Measurements from ENCODE around the gene TTC39B.

The TTC39B gene

DNA sequence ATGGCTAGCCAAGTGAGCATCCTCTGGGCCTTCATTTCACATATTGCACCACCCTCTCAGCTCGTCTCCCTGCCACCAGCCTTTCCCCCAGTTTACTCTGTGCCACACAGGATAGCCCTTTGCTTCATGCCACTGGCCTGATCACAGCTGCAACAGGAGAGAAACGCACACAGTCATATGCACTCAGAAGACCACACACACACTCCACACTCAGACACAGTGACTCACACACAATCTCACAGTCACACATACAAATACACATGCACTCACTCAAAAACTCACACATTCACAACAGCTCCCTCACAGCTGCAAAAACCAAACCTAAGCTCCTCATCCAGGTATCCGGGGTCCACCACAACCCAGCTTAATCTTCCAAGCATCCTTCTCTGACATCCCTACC lies 38.7 kb downstream of the TTC39B start:
- Histone ChIP-seq H3K36me3 (ENCODE audit: control insufficient read depth, insufficient read depth, low read length) (no peaks in the 10 kb centered on the region), H3K4me1 (ENCODE audit: control insufficient read depth, insufficient read depth, low read length, poor library complexity, severe bottlenecking) (no peaks in the 10 kb centered on the region), H3K9me3 (ENCODE audit: control insufficient read depth, low read length) (no peaks in the 10 kb centered on the region), H3K27ac (ENCODE audit: low read depth, low read length, severe bottlenecking) (no peak overlapping the region), H3K4me3 (ENCODE audit: extremely low read depth, insufficient read depth, low read length, poor library complexity, severe bottlenecking) (no peak overlapping the region)
- 83 to 93% methylated on average over 2 to 3 of the region's 3 CpGs for WGBS, 2 experiments (ENCODE audit: insufficient coverage in 2 of 2)

DNA sequence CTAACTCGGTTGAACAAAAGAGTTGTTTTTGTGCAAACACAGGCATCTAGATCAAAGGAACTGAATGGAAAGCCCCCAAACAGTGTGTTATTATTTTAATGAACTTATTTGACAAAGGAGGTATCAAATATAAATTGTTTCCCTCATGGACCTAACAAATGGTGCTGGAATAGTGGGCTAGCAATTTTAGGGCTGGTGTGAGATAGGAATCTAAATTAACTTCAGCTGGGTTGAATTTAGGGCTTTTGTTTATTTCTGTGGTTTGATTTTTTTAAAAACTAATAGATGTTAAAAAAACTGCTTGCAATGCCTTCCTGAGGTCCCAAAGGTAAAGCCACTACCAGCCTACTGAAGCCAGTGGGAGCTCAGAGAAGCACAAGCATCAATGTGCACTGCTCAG lies 42.1 kb downstream of the TTC39B start:
- no CpG with 5 or more reads among the region's 1 CpG for WGBS, 2 experiments (ENCODE audit: insufficient coverage in 2 of 2)
- H3K27ac ChIP-seq (ENCODE audit: low read depth, low read length, severe bottlenecking): no peak overlapping the region
- no peak overlapping the region for H3K4me3 ChIP-seq (ENCODE audit: extremely low read depth, insufficient read depth, low read length, poor library complexity, severe bottlenecking)
- no peaks in the 10 kb centered on the region for H3K4me1 ChIP-seq (ENCODE audit: control insufficient read depth, insufficient read depth, low read length, poor library complexity, severe bottlenecking)
- H3K9me3 ChIP-seq (ENCODE audit: control insufficient read depth, low read length): no peaks in the 10 kb centered on the region
- no peaks in the 10 kb centered on the region for H3K36me3 ChIP-seq (ENCODE audit: control insufficient read depth, insufficient read depth, low read length)

DNA sequence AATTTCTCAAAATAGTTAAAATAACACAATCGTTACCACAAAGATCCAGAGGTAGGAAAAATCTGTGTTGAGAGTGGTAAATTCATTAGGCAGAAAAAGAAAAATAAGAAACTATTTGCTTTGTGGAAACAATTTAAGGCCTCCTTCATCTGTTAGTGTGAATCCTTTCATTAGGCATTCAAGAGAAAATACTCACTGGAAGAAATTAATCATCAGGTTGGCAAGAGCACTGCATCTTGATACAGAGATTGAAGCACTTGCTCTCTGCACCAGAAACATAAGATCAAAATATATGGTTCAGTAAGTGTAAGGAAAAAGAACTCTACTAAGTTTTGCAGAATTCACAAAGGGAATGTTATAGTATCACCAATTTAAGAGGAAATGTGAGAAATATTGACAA lies 44.4 kb downstream of the TTC39B start:
- no peaks in the 10 kb centered on the region for H3K4me1 ChIP-seq (ENCODE audit: control insufficient read depth, insufficient read depth, low read length, poor library complexity, severe bottlenecking)
- H3K9me3 ChIP-seq (ENCODE audit: control insufficient read depth, low read length): no peaks in the 10 kb centered on the region
- H3K4me3 ChIP-seq (ENCODE audit: extremely low read depth, insufficient read depth, low read length, poor library complexity, severe bottlenecking): no peak overlapping the region
- no peaks in the 10 kb centered on the region for H3K36me3 ChIP-seq (ENCODE audit: control insufficient read depth, insufficient read depth, low read length)
- WGBS, 2 experiments (ENCODE audit: insufficient coverage in 2 of 2): no CpG with 5 or more reads among the region's 1 CpG
- H3K27ac ChIP-seq (ENCODE audit: low read depth, low read length, severe bottlenecking): no peak overlapping the region

DNA sequence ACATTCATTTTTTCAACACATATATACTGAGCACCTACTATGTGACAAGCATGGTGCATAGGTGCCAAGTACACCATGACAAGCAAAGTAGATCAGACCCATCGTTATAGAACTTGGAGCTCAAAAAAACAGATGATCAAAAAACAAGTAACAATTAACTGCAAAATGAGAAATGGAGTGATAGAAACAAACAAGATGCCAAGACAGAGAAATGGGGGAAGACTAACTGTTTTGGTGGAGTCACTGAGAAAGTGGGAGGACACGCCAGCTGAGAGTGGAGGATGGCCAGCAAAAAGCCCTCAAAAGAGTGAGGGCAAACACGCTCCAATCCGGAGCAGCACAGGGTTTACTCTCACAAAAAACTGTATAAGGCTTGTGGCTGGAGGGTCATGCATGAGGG lies 50.6 kb downstream of the TTC39B start:
- 89 to 90% methylated on average over 3 of the region's 4 CpGs for WGBS, 2 experiments (ENCODE audit: insufficient coverage in 2 of 2)
- H3K4me1 ChIP-seq (ENCODE audit: control insufficient read depth, insufficient read depth, low read length, poor library complexity, severe bottlenecking): no peaks in the 10 kb centered on the region

DNA sequence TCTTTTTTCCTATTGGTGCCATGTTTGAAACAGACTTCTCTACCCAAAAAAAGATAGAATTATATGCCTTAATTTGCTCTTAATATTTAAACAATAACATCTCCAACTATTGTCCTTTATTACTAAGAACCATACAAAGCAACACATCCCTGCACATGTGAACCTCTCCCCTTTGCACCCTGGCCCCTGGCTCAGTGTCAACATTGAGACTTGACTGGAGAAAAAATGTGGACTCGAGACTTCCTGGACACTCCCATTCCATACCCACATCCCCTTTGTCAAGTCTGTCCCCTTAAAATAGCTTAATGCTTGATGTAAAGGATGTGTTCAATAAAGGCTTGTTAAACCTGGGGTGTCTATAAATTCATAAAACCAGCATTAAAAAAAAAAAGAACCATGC lies 53.2 kb downstream of the TTC39B start:
- peaks cover 10% of the 10 kb centered on the region for H3K4me1 ChIP-seq (ENCODE audit: control insufficient read depth, insufficient read depth, low read length, poor library complexity, severe bottlenecking)
- H3K4me3 ChIP-seq (ENCODE audit: extremely low read depth, insufficient read depth, low read length, poor library complexity, severe bottlenecking): no peak overlapping the region
- no peaks in the 10 kb centered on the region for H3K9me3 ChIP-seq (ENCODE audit: control insufficient read depth, low read length)
- no CpG with 5 or more reads among the region's 1 CpG for WGBS, 2 experiments (ENCODE audit: insufficient coverage in 2 of 2)
- H3K27ac ChIP-seq (ENCODE audit: low read depth, low read length, severe bottlenecking): no peak overlapping the region
- no peaks in the 10 kb centered on the region for H3K36me3 ChIP-seq (ENCODE audit: control insufficient read depth, insufficient read depth, low read length)

More for the DNA sequence above, 50.6 kb downstream of the TTC39B start:
- Histone ChIP-seq H3K9me3 (ENCODE audit: control insufficient read depth, low read length) (no peaks in the 10 kb centered on the region), H3K27ac (ENCODE audit: low read depth, low read length, severe bottlenecking) (no peak overlapping the region), H3K4me3 (ENCODE audit: extremely low read depth, insufficient read depth, low read length, poor library complexity, severe bottlenecking) (no peak overlapping the region), H3K36me3 (ENCODE audit: control insufficient read depth, insufficient read depth, low read length) (no peaks in the 10 kb centered on the region)

DNA sequence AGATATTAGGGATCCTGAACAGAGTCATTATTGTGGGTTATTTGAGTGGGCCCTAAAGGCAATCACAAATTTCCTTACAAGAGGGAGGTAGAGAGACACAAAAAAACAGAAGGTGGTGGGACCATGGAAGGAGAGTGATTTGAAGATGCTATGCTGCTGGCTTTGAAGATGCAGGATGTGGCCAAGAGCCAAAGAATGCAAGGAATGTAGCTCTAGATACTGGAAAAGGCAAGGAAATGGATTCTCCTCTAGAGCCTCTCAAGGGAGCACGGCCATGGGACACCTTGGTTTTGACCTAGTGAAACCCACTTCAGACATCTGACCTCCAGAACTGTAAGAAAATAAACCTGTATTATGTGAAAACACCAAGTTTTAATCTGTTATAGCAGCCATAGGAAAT lies 53.8 kb downstream of the TTC39B start:
- 40% methylated on average over 1 of the region's 1 CpG; no CpG with 5 or more reads in 1 of the 2 experiments for WGBS, 2 experiments (ENCODE audit: insufficient coverage in 2 of 2)
- Histone ChIP-seq H3K4me3 (ENCODE audit: extremely low read depth, insufficient read depth, low read length, poor library complexity, severe bottlenecking) (no peak overlapping the region), H3K36me3 (ENCODE audit: control insufficient read depth, insufficient read depth, low read length) (no peaks in the 10 kb centered on the region), H3K9me3 (ENCODE audit: control insufficient read depth, low read length) (no peaks in the 10 kb centered on the region), H3K4me1 (ENCODE audit: control insufficient read depth, insufficient read depth, low read length, poor library complexity, severe bottlenecking) (peaks cover 10% of the 10 kb centered on the region), H3K27ac (ENCODE audit: low read depth, low read length, severe bottlenecking) (no peak overlapping the region)

DNA sequence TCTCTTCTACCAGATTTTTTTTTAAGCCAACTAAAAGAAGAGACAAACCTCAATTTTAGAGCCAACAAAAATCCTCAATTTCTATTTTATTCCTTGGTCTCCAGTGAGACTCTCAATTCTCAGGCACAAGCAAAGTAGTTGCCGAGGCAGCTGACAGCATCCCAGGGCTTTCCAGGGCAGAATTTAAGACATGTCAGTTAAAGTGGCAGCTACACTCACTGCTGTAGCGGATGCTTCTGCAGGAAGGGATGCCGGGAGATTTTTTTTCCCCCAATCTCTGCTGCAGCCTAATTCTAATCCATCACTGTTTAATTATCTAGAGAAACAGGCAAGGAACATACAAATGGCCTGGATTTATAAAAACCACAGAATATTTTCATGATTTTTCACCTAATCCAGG lies 57.0 kb downstream of the TTC39B start:
- Histone ChIP-seq H3K4me3 (ENCODE audit: extremely low read depth, insufficient read depth, low read length, poor library complexity, severe bottlenecking) (no peak overlapping the region), H3K9me3 (ENCODE audit: control insufficient read depth, low read length) (no peaks in the 10 kb centered on the region), H3K4me1 (ENCODE audit: control insufficient read depth, insufficient read depth, low read length, poor library complexity, severe bottlenecking) (peaks cover 10% of the 10 kb centered on the region), H3K27ac (ENCODE audit: low read depth, low read length, severe bottlenecking) (no peak overlapping the region), H3K36me3 (ENCODE audit: control insufficient read depth, insufficient read depth, low read length) (no peaks in the 10 kb centered on the region)
- 58 to 60% methylated on average over 1 to 3 of the region's 3 CpGs for WGBS, 2 experiments (ENCODE audit: insufficient coverage in 2 of 2)

DNA sequence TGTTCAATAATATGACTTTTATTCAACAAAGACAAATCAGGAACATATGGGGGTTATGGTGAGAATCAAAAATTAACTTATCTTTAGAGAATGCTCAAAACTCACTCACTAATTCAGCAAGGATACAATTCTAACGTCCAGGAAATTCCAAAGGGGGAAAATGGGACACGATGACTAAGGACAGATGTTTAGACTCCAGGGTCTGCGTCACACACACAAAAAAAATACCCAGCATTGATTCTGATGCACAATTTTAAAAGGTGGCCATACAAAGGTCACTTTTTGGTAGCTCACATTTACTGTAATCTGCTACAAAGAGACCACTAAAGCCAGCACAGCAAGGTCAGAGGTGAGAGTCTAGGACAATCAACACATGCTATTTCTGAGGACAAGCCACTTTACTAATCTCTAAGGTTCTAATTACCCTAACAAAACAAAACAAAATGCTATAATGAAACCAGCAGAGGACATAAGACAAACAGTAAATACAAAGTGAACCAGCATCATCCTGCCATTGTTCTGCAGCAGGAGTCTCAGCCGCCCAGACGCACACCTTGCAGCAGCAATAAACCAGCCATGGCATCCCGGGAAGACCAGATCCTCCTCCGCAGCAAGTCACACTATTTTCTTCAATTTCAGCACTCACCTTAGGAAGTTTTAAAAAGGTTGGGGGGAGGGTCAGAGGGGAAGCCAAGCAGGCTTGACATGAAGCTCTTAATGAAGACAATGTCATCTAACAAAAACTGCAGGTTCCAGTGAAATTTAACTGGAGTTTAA lies 57.8 kb downstream of the TTC39B start:
- Histone ChIP-seq H3K4me3 (ENCODE audit: extremely low read depth, insufficient read depth, low read length, poor library complexity, severe bottlenecking) (no peak overlapping the region), H3K36me3 (ENCODE audit: control insufficient read depth, insufficient read depth, low read length) (no peaks in the 10 kb centered on the region), H3K27ac (ENCODE audit: low read depth, low read length, severe bottlenecking) (no peak overlapping the region), H3K4me1 (ENCODE audit: control insufficient read depth, insufficient read depth, low read length, poor library complexity, severe bottlenecking) (peaks cover 10% of the 10 kb centered on the region), H3K9me3 (ENCODE audit: control insufficient read depth, low read length) (no peaks in the 10 kb centered on the region)
- WGBS, 2 experiments (ENCODE audit: insufficient coverage in 2 of 2): 79 to 80% methylated on average over 2 to 6 of the region's 7 CpGs

DNA sequence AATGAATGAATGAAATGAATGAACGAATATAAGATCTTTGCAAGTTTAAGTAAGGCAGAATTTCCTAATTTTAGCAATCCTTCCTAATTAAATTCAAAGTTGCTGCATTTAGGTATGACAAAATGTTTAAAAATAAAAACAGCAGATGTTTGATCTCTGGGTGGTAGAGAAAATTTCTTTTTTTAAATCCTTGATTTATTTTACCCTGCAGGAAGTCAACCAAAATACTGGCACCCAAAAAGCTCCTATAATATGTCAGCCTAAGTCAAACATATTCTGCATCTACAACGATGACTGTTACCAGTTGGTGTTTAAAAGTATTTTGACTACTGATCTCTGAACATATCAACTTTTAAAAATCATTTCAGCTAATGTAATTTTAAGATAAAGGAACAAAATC lies 58.4 kb downstream of the TTC39B start:
- Histone ChIP-seq H3K27ac (ENCODE audit: low read depth, low read length, severe bottlenecking) (no peak overlapping the region), H3K4me3 (ENCODE audit: extremely low read depth, insufficient read depth, low read length, poor library complexity, severe bottlenecking) (no peak overlapping the region)
- WGBS, 2 experiments (ENCODE audit: insufficient coverage in 2 of 2): 83% methylated on average over 1 of the region's 2 CpGs; no CpG with 5 or more reads in 1 of the 2 experiments

DNA sequence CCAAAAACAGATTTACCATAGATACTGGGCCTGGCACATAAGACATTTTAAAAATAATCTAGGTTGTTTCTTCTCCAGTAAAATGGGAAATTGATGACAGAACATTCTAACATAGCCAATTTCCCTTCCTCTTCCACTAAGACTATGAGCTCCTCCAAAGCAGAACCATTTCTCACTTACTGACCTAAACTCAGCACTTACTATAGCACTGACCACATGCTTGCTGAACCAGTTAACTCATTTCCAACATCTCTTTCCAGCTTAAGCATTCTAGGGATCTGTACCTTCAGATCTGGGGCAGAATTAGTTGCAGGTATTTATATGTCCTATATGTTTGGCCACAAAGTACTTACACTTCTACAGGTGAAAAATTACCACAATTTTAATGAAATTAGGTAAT lies 58.9 kb downstream of the TTC39B start:
- H3K27ac ChIP-seq (ENCODE audit: low read depth, low read length, severe bottlenecking): no peak overlapping the region
- no peaks in the 10 kb centered on the region for H3K36me3 ChIP-seq (ENCODE audit: control insufficient read depth, insufficient read depth, low read length)
- no peak overlapping the region for H3K4me3 ChIP-seq (ENCODE audit: extremely low read depth, insufficient read depth, low read length, poor library complexity, severe bottlenecking)
- H3K4me1 ChIP-seq (ENCODE audit: control insufficient read depth, insufficient read depth, low read length, poor library complexity, severe bottlenecking): peaks cover 10% of the 10 kb centered on the region
- no peaks in the 10 kb centered on the region for H3K9me3 ChIP-seq (ENCODE audit: control insufficient read depth, low read length)

More for the DNA sequence above, 58.4 kb downstream of the TTC39B start:
- no peaks in the 10 kb centered on the region for H3K36me3 ChIP-seq (ENCODE audit: control insufficient read depth, insufficient read depth, low read length)
- H3K9me3 ChIP-seq (ENCODE audit: control insufficient read depth, low read length): no peaks in the 10 kb centered on the region
- H3K4me1 ChIP-seq (ENCODE audit: control insufficient read depth, insufficient read depth, low read length, poor library complexity, severe bottlenecking): peaks cover 10% of the 10 kb centered on the region

DNA sequence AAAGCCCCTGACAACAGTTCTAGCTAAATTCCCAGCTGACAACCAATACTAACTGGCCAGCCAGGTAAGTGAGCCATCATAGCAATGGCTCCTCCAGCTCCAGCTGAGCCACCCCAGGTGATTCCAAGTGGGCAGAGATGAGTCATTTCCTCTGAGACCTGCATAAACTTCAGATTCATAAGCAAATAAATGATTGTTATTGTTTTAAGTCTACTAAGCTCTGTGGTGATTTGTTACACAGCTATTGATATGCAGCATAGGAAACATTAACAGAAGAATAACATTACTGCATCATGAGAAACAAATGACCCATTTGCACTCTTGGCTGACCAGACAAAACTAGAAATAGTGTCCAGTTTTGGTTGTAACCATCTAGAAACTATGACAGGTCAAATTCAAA lies 60.3 kb downstream of the TTC39B start:
- H3K4me1 ChIP-seq (ENCODE audit: control insufficient read depth, insufficient read depth, low read length, poor library complexity, severe bottlenecking): peaks cover 10% of the 10 kb centered on the region

More for the DNA sequence above, 60.3 kb downstream of the TTC39B start:
- Histone ChIP-seq H3K27ac (ENCODE audit: low read depth, low read length, severe bottlenecking) (no peak overlapping the region), H3K4me3 (ENCODE audit: extremely low read depth, insufficient read depth, low read length, poor library complexity, severe bottlenecking) (no peak overlapping the region), H3K9me3 (ENCODE audit: control insufficient read depth, low read length) (no peaks in the 10 kb centered on the region), H3K36me3 (ENCODE audit: control insufficient read depth, insufficient read depth, low read length) (no peaks in the 10 kb centered on the region)

Data from mesodermal cell (in vitro differentiated cells).